ENCODE measurements around the gene ZNF277. TPM values are rescaled to one million over a fixed set of nuclear protein-coding genes. Genes with fewer than 3 reads are reported as not detected.
"Not testable (repeated sequence)": the region's sequence is repeated elsewhere in the genome, so short reads cannot be mapped to it uniquely, and the experiment has no call there.

Gene ZNF277
- total and polyA plus RNA-seq, 4 donors = 11.9 to 47.6 (median 24.9) TPM

DNA sequence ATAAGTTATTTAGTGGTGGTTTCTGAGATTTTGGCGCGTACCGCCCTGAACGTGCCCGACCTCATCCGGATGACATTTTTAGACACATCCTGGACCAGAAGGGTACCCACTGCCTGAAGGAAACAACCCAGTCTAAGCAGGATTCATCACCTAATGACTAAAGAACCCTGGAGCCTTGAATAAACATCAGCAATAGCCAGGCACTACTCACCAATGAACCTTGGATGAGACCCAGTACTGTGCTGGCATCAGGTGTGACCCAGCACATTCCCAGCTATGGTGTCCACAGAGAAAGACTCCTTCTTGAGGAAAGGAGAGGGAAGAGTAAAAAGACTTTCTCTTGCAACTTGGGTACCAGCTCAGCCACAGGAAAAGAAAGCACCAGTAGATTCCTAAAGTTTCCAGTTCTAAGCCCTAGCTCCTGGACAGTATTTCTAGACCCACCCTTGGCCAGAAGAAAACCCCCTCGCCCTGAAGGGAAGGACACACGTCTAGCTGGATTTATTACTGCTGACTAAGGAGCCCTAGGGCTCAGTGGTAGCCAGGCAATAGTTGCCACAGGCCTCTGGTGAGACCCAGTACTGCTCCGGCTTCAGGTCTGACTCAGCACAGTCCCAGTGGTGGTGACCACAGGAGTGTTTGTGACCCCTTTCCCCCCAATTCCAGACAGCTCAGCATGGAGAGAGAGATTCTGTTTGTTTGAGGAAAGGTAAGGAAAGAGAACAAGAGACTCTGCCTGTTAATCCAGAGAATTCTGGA lies 32.5 kb downstream of the ZNF277 start:
- Histone ChIP-seq H3K4me1 (ENCODE audit: control insufficient read depth in 5 of 5, insufficient read depth in 5 of 5, low read length in 5 of 5) (no peaks in the 10 kb centered on the region), H3K4me3 (no peak overlapping the region), H3K36me3 (ENCODE audit: control insufficient read depth in 4 of 4, insufficient read depth in 4 of 4, low read length in 4 of 4) (no peaks in the 10 kb centered on the region), H3K9ac (ENCODE audit: insufficient read depth in 1 of 2, low read length in 2 of 2) (no peak overlapping the region), H3K27me3 (ENCODE audit: control insufficient read depth in 3 of 3, insufficient read depth in 3 of 3, low read length in 2 of 3) (no peaks in the 10 kb centered on the region), H3K9me3 (ENCODE audit: control insufficient read depth in 4 of 4, insufficient read depth in 3 of 4, low read length in 3 of 4) (no peaks in the 10 kb centered on the region), H3K27ac (ENCODE audit: low read depth in 1 of 2, low read length in 1 of 2) (no peak overlapping the region)
- 97% methylated on average over 9 of the region's 9 CpGs for WGBS, 2 donors
- DNase-seq = no peak
- no peak for ATAC-seq (ENCODE audit: insufficient read depth, low FRiP score)
- TF ChIP-seq, protein P1, sequence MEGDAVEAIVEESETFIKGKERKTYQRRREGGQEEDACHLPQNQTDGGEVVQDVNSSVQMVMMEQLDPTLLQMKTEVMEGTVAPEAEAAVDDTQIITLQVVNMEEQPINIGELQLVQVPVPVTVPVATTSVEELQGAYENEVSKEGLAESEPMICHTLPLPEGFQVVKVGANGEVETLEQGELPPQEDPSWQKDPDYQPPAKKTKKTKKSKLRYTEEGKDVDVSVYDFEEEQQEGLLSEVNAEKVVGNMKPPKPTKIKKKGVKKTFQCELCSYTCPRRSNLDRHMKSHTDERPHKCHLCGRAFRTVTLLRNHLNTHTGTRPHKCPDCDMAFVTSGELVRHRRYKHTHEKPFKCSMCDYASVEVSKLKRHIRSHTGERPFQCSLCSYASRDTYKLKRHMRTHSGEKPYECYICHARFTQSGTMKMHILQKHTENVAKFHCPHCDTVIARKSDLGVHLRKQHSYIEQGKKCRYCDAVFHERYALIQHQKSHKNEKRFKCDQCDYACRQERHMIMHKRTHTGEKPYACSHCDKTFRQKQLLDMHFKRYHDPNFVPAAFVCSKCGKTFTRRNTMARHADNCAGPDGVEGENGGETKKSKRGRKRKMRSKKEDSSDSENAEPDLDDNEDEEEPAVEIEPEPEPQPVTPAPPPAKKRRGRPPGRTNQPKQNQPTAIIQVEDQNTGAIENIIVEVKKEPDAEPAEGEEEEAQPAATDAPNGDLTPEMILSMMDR (IDR thresholded peaks at IDR 0.05; ENCODE audit: control extremely low read depth, extremely low read depth) = no peak

GRCh38 chr7:112248598-112248997 lies 42.1 kb downstream of the ZNF277 start:
- no peak for DNase-seq
- Histone ChIP-seq H3K36me3 (ENCODE audit: control insufficient read depth in 4 of 4, insufficient read depth in 4 of 4, low read length in 4 of 4) (peaks cover 0 to 6% (median 0%) of the 10 kb centered on the region in 4 donors), H3K27me3 (ENCODE audit: control insufficient read depth in 3 of 3, insufficient read depth in 3 of 3, low read length in 2 of 3) (no peaks in the 10 kb centered on the region), H3K4me1 (ENCODE audit: control insufficient read depth in 5 of 5, insufficient read depth in 5 of 5, low read length in 5 of 5) (no peaks in the 10 kb centered on the region), H3K9ac (ENCODE audit: insufficient read depth in 1 of 2, low read length in 2 of 2) (no peak overlapping the region), H3K27ac (ENCODE audit: low read depth in 1 of 2, low read length in 1 of 2) (no peak overlapping the region), H3K9me3 (ENCODE audit: control insufficient read depth in 4 of 4, insufficient read depth in 3 of 4, low read length in 3 of 4) (no peaks in the 10 kb centered on the region), H3K4me3 (no peak overlapping the region)
- no peak for ATAC-seq (ENCODE audit: insufficient read depth, low FRiP score)
- 93 to 100% methylated on average over 2 of the region's 2 CpGs for WGBS, 2 donors
- TF ChIP-seq, protein P1 (IDR thresholded peaks at IDR 0.05; ENCODE audit: control extremely low read depth, extremely low read depth) = no peak

DNA sequence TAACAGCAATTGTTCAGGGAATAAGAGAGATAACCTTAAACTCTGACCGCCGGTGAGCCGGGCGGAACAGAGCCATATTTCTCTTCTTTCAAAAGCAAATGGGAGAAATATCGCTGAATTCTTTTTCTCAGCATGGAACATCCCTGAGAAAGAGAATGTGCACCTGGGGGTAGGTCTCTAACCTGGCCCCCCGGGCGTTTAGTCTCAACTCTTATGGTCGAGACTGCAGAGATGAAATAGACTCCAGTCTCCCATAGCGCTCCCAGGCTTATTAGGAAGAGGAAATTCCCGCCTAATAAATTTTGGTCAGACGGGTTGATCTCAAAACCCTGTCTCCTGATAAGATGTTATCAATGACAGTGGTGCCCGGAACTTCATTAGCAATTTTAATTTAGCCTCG lies 43.5 kb downstream of the ZNF277 start:
- not testable (repeated sequence) for H3K27ac ChIP-seq (ENCODE audit: low read depth in 1 of 2, low read length in 1 of 2); H3K9me3 ChIP-seq (ENCODE audit: control insufficient read depth in 4 of 4, insufficient read depth in 3 of 4, low read length in 3 of 4); ATAC-seq (ENCODE audit: insufficient read depth, low FRiP score); H3K36me3 ChIP-seq (ENCODE audit: control insufficient read depth in 4 of 4, insufficient read depth in 4 of 4, low read length in 4 of 4); H3K4me3 ChIP-seq; DNase-seq; H3K4me1 ChIP-seq (ENCODE audit: control insufficient read depth in 5 of 5, insufficient read depth in 5 of 5, low read length in 5 of 5); H3K27me3 ChIP-seq (ENCODE audit: control insufficient read depth in 3 of 3, insufficient read depth in 3 of 3, low read length in 2 of 3); H3K9ac ChIP-seq (ENCODE audit: insufficient read depth in 1 of 2, low read length in 2 of 2)
- WGBS, 2 donors = 88 to 94% methylated on average over 11 to 13 of the region's 13 CpGs

DNA sequence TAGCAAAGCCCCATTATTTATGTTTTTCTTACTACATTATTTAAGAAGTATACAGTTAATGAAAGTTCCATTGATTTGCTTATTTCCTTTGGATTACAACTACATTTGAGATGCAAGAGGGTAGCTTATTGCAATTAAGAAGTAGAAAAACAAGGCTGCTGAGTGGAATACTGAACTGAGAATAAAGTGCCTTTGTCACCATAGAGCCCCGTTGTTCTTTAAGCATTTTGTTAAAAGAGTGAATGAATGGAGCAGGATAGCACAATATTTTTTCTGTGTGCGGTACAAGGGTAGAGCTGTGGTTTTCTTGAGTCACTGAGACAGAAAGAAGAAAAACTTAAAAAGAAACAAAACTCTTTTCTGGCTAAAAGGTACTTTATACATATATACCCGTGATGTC lies 45.6 kb downstream of the ZNF277 start:
- H3K27ac ChIP-seq (ENCODE audit: low read depth in 1 of 2, low read length in 1 of 2) = no peak overlapping the region
- no peaks in the 10 kb centered on the region for H3K36me3 ChIP-seq (ENCODE audit: control insufficient read depth in 4 of 4, insufficient read depth in 4 of 4, low read length in 4 of 4)
- H3K27me3 ChIP-seq (ENCODE audit: control insufficient read depth in 3 of 3, insufficient read depth in 3 of 3, low read length in 2 of 3) = no peaks in the 10 kb centered on the region
- H3K9me3 ChIP-seq (ENCODE audit: control insufficient read depth in 4 of 4, insufficient read depth in 3 of 4, low read length in 3 of 4) = no peaks in the 10 kb centered on the region
- 88 to 90% methylated on average over 3 of the region's 3 CpGs for WGBS, 2 donors
- peaks cover 0 to 3% (median 0%) of the 10 kb centered on the region in 5 donors for H3K4me1 ChIP-seq (ENCODE audit: control insufficient read depth in 5 of 5, insufficient read depth in 5 of 5, low read length in 5 of 5)
- H3K4me3 ChIP-seq = no peak overlapping the region
- ATAC-seq (ENCODE audit: insufficient read depth, low FRiP score) = no peak
- TF ChIP-seq, protein P1 (IDR thresholded peaks at IDR 0.05; ENCODE audit: control extremely low read depth, extremely low read depth) = no peak
- H3K9ac ChIP-seq (ENCODE audit: insufficient read depth in 1 of 2, low read length in 2 of 2) = no peak overlapping the region
- no peak for DNase-seq

Measured in lung (tissue), 12 donors.